Stimulated activated CD8-positive, alpha-beta memory T cell treated with anti-CD3 and anti-CD28 coated beads, Interleukin-4, amount 100 ng/mL, for 48 hours (primary cell): ENCODE measurements around the gene NTNG1.

Experiments used
- DNase-seq: peaks from one replicate; pipeline ENCODE4 v3.0.0-alpha.2; 2020

NTNG1 gene

DNA sequence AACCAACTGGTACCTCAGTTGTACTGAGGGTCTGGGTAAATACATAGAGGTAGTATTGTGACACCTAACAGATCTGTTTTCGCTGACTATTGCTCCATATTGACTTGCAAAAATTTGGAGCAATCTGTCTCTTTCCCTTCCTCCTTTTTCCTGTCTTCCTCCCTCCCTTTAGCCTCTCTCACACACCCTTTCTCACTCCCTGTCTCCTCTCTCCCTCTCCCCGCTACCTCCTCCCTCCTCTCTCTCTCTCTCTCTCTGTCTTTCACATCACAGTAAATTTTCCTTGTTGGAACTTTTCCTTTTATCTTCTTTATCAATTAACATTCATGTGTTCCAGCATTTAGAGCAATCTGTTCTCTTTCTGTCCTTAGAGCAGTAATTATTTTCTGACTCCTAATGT is 278.2 kb downstream of the NTNG1 start:
- DNase-seq: no peak

DNA sequence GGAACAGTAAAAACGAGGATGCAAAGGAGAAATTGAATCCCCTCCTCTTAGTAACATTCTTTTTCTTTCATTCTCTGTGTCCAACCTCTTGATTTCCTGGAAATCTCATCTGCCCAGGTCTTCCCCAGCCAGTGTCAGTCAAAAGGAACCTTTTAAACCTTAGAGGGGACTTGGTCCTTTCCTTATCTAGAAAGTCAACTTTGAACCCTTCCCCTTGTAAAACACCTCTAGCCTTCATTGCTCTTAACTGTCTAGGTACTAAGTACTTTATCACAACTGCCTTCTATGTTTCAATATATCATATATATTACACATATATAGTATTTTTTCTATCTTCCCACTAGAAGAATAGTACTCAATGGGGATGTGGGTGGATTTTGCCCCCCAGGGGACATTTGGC is 282.1 kb downstream of the NTNG1 start:
- no peak for DNase-seq

DNA sequence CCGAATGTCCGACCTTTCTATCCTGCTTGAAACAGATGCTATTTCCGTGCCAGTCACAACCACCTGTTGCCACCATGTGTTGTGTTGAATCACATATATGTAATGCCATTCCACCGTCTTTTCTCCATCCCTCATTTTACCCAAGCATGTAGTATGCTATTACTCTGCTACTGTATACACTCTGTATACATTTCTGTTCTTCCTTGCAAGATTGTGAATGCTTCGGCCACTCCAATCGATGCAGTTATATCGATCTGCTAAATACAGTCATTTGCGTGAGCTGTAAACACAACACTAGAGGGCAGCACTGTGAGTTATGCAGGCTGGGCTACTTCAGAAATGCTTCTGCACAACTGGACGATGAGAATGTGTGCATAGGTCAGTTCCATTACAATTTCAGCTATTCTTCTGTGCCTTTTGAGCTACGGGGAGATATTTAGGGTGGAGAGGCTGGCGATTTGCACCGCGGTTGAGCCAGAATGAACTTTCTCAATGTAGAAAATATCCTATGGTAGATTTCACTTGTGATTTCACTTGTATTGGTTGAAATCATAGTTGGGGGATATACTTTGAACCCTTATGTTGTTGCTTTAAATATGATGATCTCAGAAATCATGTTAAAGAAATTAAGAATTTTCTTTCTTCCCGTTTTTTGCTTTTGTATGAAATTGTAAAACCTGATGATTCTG is 289.8 kb downstream of the NTNG1 start:
- peak; percentile 35 for DNase-seq

DNA sequence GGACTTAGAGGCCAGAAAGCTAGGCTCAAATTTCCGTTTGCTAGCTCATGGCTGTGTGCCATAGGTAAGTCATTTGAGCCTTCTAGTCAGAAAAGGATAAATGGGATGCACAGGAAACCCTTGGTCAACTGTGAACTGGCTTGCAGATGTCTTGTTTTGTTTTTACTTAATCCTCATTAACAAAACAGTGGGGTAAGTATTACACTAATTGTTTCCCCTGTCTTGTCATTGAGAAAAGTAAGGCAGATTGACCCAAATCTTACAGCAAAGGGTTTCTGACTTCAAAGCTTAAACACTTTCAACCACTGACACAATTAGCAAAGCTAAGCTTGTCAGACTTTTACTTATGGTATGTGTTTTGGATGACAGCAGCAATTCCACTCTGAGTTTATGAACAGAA is 291.3 kb downstream of the NTNG1 start:
- DNase-seq: no peak

DNA sequence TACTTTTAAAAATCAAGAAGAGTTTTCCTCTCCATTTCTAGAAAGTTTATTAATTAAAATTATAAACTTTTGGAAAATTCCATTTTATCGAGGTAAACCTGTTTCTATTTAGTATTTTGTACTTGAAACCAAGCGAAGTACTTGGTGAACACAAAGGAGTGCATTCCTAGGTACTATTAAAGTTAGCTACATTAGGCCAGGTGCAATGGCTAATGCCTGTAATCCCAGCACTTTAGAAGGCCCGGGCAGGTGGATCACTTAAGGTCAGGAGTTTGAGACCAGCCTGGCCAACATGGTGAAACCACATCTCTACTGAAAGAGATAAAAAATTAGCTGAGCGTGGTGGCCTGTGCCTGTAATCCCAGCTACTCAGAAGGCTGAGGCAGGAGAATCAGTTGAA is 292.2 kb downstream of the NTNG1 start:
- no peak for DNase-seq

DNA sequence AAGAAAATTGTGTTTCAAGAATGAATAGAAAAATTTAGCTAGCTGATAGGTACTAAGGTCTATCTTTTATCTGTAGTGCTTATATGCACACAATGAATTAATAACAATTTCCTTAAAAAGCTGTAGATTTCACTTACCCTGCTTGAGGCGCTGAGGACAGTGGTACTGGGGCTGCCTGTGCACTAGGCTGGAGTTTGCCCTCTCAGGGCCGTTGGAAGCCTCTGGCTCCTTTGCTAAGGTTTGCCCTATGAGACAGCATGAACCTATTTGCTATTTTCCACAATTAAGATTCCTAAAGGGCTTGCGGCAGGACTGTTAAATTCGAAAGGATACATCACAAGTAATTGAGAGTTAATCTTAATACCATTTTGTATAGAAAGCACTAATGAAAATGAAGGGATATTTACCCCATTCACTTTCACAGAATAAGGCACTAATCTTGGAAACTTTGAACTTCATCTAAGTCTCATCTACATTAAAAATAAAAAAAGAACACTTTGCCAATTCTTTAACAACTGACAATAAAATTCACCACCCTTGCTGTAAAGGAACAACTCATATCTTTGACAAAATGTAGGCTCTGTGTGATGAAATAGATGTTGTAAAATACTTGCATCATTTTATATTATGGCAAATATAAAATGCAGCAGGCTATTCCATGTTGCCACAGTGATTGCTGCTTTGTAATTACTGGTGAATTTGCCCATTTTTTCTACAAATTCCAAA is 293.0 kb downstream of the NTNG1 start:
- no peak for DNase-seq

DNA sequence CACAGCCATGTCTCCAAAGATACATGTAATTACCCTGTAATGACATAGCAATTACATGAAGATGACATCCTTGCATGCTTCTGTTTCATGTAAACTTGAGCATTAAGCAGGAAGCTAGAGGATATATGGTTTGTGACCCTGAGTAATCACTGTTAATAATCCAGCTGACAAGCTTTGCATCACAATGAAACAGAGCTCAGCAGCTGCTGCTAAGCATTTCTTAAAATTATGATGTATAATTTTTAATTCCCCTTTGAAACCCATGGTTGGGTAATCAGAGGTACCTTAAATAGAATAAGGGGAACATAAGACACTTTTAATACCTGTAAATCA is 293.5 kb downstream of the NTNG1 start:
- no peak for DNase-seq

DNA sequence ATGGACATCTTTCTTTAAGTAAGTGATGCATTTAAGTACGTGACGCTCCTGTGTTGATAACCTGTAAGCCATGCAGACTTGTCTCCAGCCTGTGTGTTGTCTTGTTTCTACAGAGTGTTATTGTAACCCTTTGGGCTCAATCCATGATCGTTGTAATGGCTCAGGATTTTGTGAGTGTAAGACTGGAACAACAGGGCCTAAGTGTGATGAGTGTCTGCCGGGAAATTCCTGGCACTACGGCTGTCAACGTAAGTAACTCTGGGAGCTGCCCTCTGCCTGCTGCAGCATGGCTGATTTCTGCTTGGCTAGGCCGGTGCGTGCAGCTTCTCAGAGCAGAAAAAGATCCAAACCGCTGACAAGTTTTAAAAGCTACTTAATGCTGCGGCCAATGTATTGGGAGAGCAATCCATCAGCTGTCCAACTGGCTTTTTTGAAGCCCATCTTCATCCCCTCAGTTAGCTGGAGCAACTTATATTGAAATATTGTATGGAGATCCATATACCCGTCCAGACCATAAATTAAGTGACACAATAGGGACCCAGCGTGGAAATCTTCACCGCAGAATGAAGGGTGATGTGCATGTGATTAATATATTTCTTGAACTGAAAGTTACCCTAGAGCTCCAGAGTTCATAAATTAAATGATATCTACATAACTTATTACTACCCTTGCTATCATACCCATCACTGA is 295.9 kb downstream of the NTNG1 start:
- DNase-seq: no peak

DNA sequence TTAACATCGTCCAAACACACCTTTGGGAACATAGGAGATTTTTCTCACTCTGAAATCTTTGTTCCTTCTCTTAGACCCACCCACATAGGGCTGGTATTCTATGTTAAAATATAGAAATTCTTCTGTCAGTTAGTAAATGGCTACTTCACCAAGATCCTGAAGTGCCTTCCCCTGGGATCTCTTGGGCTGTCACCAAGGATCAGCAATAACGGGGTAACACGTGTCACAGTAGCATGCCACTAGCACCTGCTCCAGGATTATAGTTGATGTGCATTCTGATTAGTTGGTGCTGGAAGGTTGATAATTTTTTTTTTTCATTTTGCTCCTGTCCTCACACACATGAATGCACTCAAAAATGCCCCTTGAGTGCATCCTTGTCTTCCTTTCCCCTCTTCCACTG is 298.7 kb downstream of the NTNG1 start:
- DNase-seq: no peak

DNA sequence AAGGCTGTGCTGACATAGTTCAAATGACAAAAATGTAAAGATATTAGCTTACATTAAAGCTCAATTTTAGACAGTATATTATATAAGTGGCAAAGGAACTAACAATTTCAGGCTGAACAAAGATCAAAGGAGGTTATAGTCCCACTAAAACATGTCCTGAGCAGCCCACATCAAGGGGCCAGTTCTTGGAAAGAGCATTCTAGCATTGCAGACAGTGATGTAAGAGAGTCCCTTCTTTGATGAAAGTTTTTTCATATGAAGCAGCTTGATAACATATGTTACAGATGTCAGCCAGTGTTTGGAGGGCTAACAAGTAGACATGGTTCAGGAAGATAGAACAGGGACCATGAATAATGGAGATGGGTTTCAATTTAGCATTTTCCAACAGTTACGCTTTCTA is 301.7 kb downstream of the NTNG1 start:
- DNase-seq: no peak

DNA sequence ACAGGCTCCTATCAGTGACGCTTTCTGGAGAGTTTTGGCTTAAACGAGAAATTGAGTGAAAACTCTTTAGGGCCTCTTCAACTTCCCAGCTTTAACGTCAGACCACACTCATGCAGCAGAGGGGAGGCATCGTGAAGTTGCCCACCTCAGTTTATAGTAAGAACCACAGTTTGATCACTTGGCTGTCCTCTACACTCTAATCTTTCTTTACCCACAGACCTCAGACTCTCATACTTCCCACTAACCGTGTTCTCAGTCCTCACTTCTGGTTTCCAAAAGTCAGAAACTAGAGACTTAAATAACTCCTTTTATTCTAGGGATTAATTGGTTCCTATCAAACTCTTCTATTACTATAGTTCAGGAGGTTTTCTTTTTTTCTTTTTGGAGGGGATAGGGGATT is 302.2 kb downstream of the NTNG1 start:
- no peak for DNase-seq

DNA sequence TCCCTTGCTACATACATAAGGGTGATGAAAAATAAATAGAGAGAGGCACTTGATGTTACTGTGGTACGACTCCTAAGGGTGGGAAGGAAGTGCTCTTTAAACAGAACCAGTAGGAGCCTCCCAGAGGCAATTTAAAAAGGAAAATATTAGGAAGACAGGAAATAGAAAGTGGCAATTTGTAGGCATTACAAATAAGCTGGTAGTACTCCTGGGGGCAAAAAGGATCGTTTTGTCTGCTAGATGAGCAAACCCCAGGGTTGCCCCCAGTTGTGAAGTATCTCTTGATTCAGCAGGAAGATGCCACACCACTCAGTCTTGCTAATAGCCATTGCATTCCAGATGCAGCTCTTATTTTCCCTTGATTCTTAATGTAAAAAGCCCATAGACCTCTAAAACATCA is 303.0 kb downstream of the NTNG1 start:
- DNase-seq: no peak

DNA sequence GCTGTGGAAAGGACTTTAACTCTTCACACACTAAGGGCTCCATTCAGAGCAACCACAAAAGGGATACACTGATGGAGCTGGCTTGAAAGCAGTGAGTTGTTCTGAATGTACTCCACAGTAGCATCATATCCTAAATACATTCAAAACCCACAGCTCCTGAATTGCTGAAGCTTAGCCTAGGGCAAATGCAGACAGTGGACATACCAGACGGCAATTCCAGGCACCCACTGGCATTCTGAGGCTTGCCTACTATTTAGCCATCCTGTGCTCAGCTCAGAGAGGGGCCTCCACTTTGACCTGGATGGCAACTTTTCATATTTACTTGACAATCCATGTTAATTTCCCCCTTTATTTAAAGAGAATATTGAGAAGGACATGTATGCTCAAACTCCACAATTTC is 303.5 kb downstream of the NTNG1 start:
- no peak for DNase-seq

DNA sequence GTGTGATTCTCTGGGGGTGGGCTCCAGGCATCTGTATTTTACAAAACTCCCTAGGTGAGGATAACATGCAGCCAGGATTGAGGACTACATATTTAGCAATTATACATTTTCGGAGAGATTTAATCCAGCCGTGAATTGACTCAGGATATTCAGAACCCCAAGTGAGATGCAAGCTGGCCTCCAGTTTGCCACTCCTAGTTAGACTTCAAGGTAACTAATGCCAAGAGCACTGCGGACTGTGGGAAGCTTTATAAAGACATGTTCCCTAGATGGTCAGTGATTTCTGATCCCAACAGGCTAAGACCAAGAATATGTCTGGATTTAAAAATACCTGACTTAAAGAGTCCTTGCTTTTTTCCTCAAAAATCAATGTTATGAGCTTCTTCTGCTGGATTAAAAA is 308.5 kb downstream of the NTNG1 start:
- DNase-seq: no peak

DNA sequence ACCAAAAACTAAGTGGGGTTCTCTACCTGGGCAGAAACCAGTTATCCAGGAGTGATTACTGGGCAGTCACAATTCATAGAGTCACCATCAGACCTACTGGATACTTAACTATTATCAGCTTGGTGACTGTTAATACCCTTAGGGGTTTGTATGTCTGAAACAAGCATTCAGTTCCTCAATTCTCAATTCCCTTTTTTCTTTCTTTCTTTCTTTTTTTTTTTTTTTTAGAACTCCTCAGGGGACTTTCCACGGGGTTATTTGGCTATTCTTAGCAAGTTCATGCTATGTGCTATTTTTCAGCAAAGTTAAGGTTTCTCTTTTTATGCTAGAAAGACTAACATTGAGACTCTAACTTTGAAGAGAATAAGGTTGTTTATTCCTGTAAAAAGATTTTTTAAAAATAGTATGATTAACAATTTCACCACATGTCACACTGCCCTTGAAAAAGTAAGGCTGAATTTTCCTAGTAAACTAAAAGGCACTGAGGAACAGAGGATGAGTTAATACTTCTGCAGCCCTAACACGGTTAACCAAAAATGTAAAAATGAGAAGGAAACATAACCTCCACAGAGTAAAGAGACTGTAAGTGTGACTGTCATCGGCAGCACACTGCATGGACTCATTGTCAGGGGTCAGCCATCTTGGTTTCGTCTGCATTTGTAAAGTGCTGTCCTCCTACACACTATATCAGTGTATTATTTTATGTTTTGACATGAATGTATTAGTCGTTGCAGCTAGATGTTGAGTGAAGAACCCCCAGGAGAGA is 310.2 kb downstream of the NTNG1 start:
- DNase-seq: no peak

DNA sequence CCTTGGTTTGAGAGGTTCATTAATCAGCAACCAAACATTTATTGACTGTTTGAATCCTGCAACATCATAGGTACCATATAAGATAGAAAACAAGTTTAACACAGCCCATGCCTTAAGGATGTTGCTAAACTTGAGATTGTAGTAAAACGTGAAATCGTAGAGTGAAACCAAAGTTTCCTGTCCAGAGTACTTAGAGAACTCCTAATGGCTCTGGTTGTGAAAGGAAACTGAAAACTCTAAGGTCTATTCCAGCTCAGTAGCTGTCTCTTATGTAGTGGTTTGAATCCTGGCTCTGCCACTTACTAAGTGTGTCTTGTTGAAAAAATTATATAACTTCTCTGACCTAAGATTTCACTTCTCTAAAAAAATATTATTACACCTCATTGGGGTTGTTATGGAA is 310.9 kb downstream of the NTNG1 start:
- DNase-seq: no peak

DNA sequence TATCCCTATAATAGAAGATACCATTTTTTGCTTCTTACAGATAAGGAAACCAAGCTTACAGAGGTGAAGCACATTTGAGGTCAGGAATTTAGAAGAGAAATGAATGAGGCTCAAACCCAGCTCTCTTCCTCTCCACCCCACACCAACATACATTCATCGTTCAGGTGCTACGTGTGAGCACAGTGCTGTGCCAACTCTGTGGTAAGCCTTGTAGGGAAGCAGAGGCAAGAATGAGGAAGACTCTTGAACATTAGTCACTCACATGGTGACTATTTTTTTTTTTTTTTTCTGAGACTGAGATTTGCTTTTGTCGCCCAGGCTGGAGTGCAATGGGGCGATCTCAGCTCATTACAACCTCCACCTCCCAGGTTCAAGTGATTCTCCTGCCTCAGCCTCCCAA is 314.0 kb downstream of the NTNG1 start:
- no peak for DNase-seq

DNA sequence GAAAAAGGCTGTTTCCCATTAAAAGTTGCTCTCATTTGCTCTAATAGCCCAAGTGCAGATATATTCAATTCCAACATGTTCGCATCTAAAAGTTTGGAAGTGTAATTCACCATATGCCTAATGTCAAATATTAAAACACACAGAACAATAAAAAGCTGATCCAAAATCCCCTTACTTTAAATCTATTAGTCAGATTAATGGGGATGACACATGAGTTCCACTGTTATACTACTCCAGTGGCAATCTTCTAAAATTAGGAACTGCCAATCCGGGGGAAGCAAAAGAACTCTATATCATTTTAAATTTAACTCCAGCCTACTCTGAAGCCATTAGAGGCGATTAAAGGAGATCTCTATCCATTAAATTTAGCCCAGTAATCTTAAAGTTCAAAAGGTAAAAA is 317.1 kb downstream of the NTNG1 start:
- no peak for DNase-seq

DNA sequence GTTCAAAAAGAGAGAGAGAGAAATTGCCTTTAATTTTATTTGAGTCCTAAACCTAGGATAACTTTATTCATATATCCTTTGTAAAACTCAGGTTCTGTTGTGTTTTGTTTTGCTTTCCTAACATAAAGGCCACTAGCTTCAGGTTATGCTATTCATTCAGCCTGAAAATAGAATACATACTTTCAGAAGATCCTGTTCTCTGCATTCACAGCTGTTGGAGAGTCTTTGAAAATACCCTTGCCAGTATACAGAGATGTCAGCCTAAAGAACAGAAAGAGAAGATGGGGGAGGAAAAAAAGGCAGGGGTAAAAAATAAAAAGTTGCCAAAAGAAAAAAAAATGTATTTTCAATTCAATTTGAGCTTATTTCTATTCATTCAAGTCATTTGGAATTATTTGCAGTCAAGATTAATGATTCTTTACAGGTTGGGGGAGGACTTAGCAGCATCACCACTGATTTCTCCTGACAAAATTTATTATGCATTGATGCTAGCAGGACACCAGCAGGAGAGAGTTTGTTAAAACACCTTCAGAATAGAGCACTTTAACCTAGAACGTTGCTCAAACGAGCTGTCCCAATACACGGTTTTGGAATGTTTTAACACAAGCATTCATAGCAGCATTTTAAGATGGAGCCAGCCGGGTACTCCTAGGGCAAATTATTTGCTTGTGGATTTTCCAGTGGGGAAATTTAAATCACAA is 318.5 kb downstream of the NTNG1 start:
- DNase-seq: no peak

DNA sequence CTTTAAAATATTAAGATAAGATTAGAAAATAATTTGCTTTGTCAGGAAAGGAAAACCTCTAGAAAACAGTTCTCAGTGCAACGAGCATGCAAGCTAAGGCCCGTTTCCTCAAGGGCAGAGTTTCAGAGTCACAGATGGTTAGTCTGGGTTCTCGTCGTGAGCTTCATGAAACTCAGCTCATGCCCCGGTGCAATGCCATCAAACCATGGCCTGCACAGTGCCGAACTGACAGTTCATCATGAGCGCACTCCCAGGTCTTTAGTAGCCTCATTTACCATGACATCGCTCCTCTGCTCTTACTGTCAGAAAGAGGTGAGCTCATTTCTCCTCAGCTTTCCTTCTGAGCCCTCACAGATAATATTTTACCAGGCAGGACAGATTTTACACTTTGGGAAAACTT is 319.2 kb downstream of the NTNG1 start:
- no peak for DNase-seq

DNA sequence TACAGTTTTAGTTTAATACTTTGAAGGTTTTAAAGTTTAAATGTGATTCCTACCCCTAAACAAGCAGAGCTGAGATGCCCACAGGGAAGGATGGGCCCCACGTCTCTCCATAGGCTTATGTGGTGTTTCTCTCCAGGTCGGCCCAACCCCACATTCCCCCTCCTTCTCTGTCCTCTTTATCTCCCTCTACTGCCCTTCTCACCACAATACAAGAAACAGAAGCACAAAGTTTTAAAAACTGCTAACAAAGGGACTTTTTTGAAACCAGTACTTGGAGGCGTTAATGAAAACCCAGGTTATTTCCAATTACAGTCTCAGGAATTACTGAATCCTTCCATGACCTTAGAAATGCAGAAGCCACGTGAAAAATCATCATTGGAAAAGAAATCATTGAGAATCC is 324.0 kb downstream of the NTNG1 start:
- DNase-seq: no peak

DNA sequence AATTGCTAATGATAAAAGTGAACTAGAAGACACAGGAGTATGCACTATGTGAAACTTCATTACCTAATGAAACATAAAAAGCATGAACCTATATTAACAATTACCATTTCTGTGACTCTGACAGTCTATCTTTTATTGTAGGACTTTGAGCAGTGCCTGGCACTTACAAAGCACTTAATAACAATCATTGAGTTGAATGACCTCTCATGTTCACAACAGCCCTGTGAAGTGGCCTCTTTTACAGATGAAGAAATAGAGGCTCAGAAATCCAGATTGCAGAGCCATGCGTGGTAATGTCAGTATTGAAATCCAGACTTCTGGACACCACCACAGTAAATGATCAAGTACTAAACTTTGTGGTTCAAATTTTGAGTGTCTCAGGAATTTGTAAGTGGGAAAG is 326.4 kb downstream of the NTNG1 start:
- no peak for DNase-seq

DNA sequence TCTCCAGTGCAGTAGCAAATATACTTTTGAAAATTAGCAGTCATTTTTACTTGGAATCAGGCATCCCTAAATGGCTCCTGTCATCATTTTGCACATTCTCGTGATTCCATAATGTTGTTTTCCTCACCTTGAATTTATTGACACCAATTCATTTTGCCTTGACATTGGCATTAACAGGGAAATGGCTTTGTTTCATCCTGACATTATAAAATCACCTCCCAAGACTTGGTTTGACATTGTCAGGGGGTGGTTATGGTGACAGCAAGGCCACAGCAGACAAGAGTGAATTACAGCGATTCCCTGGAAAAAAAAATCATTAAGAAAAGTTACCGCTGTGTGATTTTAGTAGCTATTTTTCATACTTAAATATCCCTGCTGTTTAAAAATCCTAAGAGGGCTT is 327.0 kb downstream of the NTNG1 start:
- no peak for DNase-seq
